Hematopoietic multipotent progenitor cell treated with erythropoietin and hydrocortisone succinate and interleukin-3 and kit ligand, for 17 days (in vitro differentiated cells): ENCODE data around the gene SARS1.

Experiments used
- DNase-seq: peaks from one replicate; pipeline ENCODE4 v3.0.0-alpha.2; 2015; ENCODE audit warnings: low spot score

SARS1 gene

GRCh38 chr1:109225711-109226445 is 12.2 kb downstream of the SARS1 start:
- DNase-seq = no peak

- no peak for DNase-seq
These were observed 14.4 kb downstream of the SARS1 start for GRCh38 chr1:109228167-109228566.

GRCh38 chr1:109229531-109230127 is 15.9 kb downstream of the SARS1 start:
- DNase-seq = no peak

- DNase-seq = no peak
These were observed 17.3 kb downstream of the SARS1 start for GRCh38 chr1:109231066-109231465.

GRCh38 chr1:109235137-109235536 is 21.4 kb downstream of the SARS1 start:
- no peak for DNase-seq

GRCh38 chr1:109237512-109237911 is 23.8 kb downstream of the SARS1 start:
- DNase-seq = no peak

GRCh38 chr1:109238382-109238781 is 24.7 kb downstream of the SARS1 start:
- no peak for DNase-seq

- no peak for DNase-seq
These were observed 25.3 kb downstream of the SARS1 start for GRCh38 chr1:109239047-109239408.

GRCh38 chr1:109239409-109240068 is 25.8 kb downstream of the SARS1 start:
- DNase-seq = peak; percentile 36

- no peak for DNase-seq
These were observed 26.7 kb downstream of the SARS1 start for GRCh38 chr1:109240158-109241152.

GRCh38 chr1:109241344-109241743 is 27.6 kb downstream of the SARS1 start:
- DNase-seq = no peak

GRCh38 chr1:109241841-109242345 is 28.2 kb downstream of the SARS1 start:
- DNase-seq = no peak

GRCh38 chr1:109242387-109242786 is 28.7 kb downstream of the SARS1 start:
- DNase-seq = no peak

- DNase-seq = no peak
These were observed 29.5 kb downstream of the SARS1 start for GRCh38 chr1:109243221-109243620.

- no peak for DNase-seq
These were observed 30.3 kb downstream of the SARS1 start for GRCh38 chr1:109243860-109244552.

- DNase-seq = no peak
These were observed 32.4 kb downstream of the SARS1 start for GRCh38 chr1:109246141-109246551.

- no peak for DNase-seq
These were observed 34.0 kb downstream of the SARS1 start for GRCh38 chr1:109247401-109248365.

GRCh38 chr1:109248444-109248796 is 34.7 kb downstream of the SARS1 start:
- no peak for DNase-seq

GRCh38 chr1:109248797-109249629 is 35.3 kb downstream of the SARS1 start, which contains the start of gene CELSR2:
TSS of gene CELSR2 (plus strand) at chr1:109249539. CDS start at chr1:109250080, 541 bp downstream.
- DNase-seq = no peak
